Measurements from ENCODE around the gene AMDHD2. TPM values are rescaled to one million over a fixed set of nuclear protein-coding genes. Genes with fewer than 3 reads are reported as not detected.
"Not testable (repeated sequence)": the region's sequence is repeated elsewhere in the genome, so short reads cannot be mapped to it uniquely, and the experiment has no call there.

Gene AMDHD2
- polyA plus RNA-seq, 4 donors: 26.7 to 120 (median 36.0) TPM

- H3K9me3 ChIP-seq (ENCODE audit: control insufficient read depth in 2 of 2, insufficient read depth in 1 of 2, low read depth in 1 of 2, low read length in 1 of 2); H3K27me3 ChIP-seq (ENCODE audit: control insufficient read depth in 3 of 3, insufficient read depth in 3 of 3, low read length in 3 of 3); FAIRE-seq; H3K36me3 ChIP-seq (ENCODE audit: control insufficient read depth in 3 of 3, insufficient read depth in 2 of 3, low read depth in 1 of 3, low read length in 3 of 3); H3K4me3 ChIP-seq (ENCODE audit: low read depth in 1 of 3, low read length in 3 of 3); H3K4me1 ChIP-seq (ENCODE audit: control insufficient read depth in 3 of 3, insufficient read depth in 2 of 3, low read depth in 1 of 3, low read length in 2 of 3): not testable (repeated sequence)
- peak overlapping the region in 2 of 3 donors; percentile 11 to 56 for H3K27ac ChIP-seq (ENCODE audit: low read depth in 1 of 3, low read length in 2 of 3)
- WGBS, 3 donors: 24 to 53% (median 31%) methylated on average over 10 to 11 of the region's 17 CpGs
- peak; percentile 19 to 48 for DNase-seq
Observed at GRCh38 chr16:2551420-2551889, 31.3 kb downstream of the AMDHD2 start.

GRCh38 chr16:2554709-2555425 is 34.7 kb downstream of the AMDHD2 start:
- not testable (repeated sequence) for H3K36me3 ChIP-seq (ENCODE audit: control insufficient read depth in 3 of 3, insufficient read depth in 2 of 3, low read depth in 1 of 3, low read length in 3 of 3); H3K27me3 ChIP-seq (ENCODE audit: control insufficient read depth in 3 of 3, insufficient read depth in 3 of 3, low read length in 3 of 3); FAIRE-seq; DNase-seq; H3K4me3 ChIP-seq (ENCODE audit: low read depth in 1 of 3, low read length in 3 of 3); H3K4me1 ChIP-seq (ENCODE audit: control insufficient read depth in 3 of 3, insufficient read depth in 2 of 3, low read depth in 1 of 3, low read length in 2 of 3); H3K27ac ChIP-seq (ENCODE audit: low read depth in 1 of 3, low read length in 2 of 3); H3K9me3 ChIP-seq (ENCODE audit: control insufficient read depth in 2 of 2, insufficient read depth in 1 of 2, low read depth in 1 of 2, low read length in 1 of 2)
- WGBS, 3 donors: no CpG with 5 or more reads among the region's 13 CpGs

- H3K27me3 ChIP-seq (ENCODE audit: control insufficient read depth in 3 of 3, insufficient read depth in 3 of 3, low read length in 3 of 3); H3K9me3 ChIP-seq (ENCODE audit: control insufficient read depth in 2 of 2, insufficient read depth in 1 of 2, low read depth in 1 of 2, low read length in 1 of 2); H3K4me3 ChIP-seq (ENCODE audit: low read depth in 1 of 3, low read length in 3 of 3); H3K27ac ChIP-seq (ENCODE audit: low read depth in 1 of 3, low read length in 2 of 3); H3K4me1 ChIP-seq (ENCODE audit: control insufficient read depth in 3 of 3, insufficient read depth in 2 of 3, low read depth in 1 of 3, low read length in 2 of 3); DNase-seq; FAIRE-seq; H3K36me3 ChIP-seq (ENCODE audit: control insufficient read depth in 3 of 3, insufficient read depth in 2 of 3, low read depth in 1 of 3, low read length in 3 of 3): not testable (repeated sequence)
- 85 to 96% (median 86%) methylated on average over 4 to 5 of the region's 15 CpGs for WGBS, 3 donors
Observed at GRCh38 chr16:2557150-2557549, 37.0 kb downstream of the AMDHD2 start.

GRCh38 chr16:2560131-2560797 is 40.1 kb downstream of the AMDHD2 start:
- WGBS, 3 donors: 69 to 89% (median 84%) methylated on average over 6 to 10 of the region's 17 CpGs
- H3K27ac ChIP-seq (ENCODE audit: low read depth in 1 of 3, low read length in 2 of 3); H3K4me1 ChIP-seq (ENCODE audit: control insufficient read depth in 3 of 3, insufficient read depth in 2 of 3, low read depth in 1 of 3, low read length in 2 of 3); H3K36me3 ChIP-seq (ENCODE audit: control insufficient read depth in 3 of 3, insufficient read depth in 2 of 3, low read depth in 1 of 3, low read length in 3 of 3); H3K4me3 ChIP-seq (ENCODE audit: low read depth in 1 of 3, low read length in 3 of 3); DNase-seq; H3K27me3 ChIP-seq (ENCODE audit: control insufficient read depth in 3 of 3, insufficient read depth in 3 of 3, low read length in 3 of 3); H3K9me3 ChIP-seq (ENCODE audit: control insufficient read depth in 2 of 2, insufficient read depth in 1 of 2, low read depth in 1 of 2, low read length in 1 of 2); FAIRE-seq: not testable (repeated sequence)

- H3K27ac ChIP-seq (ENCODE audit: low read depth in 1 of 3, low read length in 2 of 3); H3K4me1 ChIP-seq (ENCODE audit: control insufficient read depth in 3 of 3, insufficient read depth in 2 of 3, low read depth in 1 of 3, low read length in 2 of 3); DNase-seq; FAIRE-seq; H3K27me3 ChIP-seq (ENCODE audit: control insufficient read depth in 3 of 3, insufficient read depth in 3 of 3, low read length in 3 of 3); H3K4me3 ChIP-seq (ENCODE audit: low read depth in 1 of 3, low read length in 3 of 3); H3K36me3 ChIP-seq (ENCODE audit: control insufficient read depth in 3 of 3, insufficient read depth in 2 of 3, low read depth in 1 of 3, low read length in 3 of 3); H3K9me3 ChIP-seq (ENCODE audit: control insufficient read depth in 2 of 2, insufficient read depth in 1 of 2, low read depth in 1 of 2, low read length in 1 of 2): not testable (repeated sequence)
- 0 to 14% (median 4%) methylated on average over 1 to 2 of the region's 4 CpGs for WGBS, 3 donors
Observed at GRCh38 chr16:2560798-2561133, 40.6 kb downstream of the AMDHD2 start.

- not testable (repeated sequence) for DNase-seq; H3K4me3 ChIP-seq (ENCODE audit: low read depth in 1 of 3, low read length in 3 of 3); H3K36me3 ChIP-seq (ENCODE audit: control insufficient read depth in 3 of 3, insufficient read depth in 2 of 3, low read depth in 1 of 3, low read length in 3 of 3); H3K27me3 ChIP-seq (ENCODE audit: control insufficient read depth in 3 of 3, insufficient read depth in 3 of 3, low read length in 3 of 3); H3K9me3 ChIP-seq (ENCODE audit: control insufficient read depth in 2 of 2, insufficient read depth in 1 of 2, low read depth in 1 of 2, low read length in 1 of 2); H3K4me1 ChIP-seq (ENCODE audit: control insufficient read depth in 3 of 3, insufficient read depth in 2 of 3, low read depth in 1 of 3, low read length in 2 of 3); FAIRE-seq; H3K27ac ChIP-seq (ENCODE audit: low read depth in 1 of 3, low read length in 2 of 3)
- WGBS, 3 donors: no CpG with 5 or more reads among the region's 6 CpGs
Observed at GRCh38 chr16:2567506-2567905, 47.3 kb downstream of the AMDHD2 start.

GRCh38 chr16:2568573-2568972 is 48.4 kb downstream of the AMDHD2 start:
- H3K36me3 ChIP-seq (ENCODE audit: control insufficient read depth in 3 of 3, insufficient read depth in 2 of 3, low read depth in 1 of 3, low read length in 3 of 3); H3K27me3 ChIP-seq (ENCODE audit: control insufficient read depth in 3 of 3, insufficient read depth in 3 of 3, low read length in 3 of 3); FAIRE-seq; DNase-seq; H3K9me3 ChIP-seq (ENCODE audit: control insufficient read depth in 2 of 2, insufficient read depth in 1 of 2, low read depth in 1 of 2, low read length in 1 of 2); H3K4me1 ChIP-seq (ENCODE audit: control insufficient read depth in 3 of 3, insufficient read depth in 2 of 3, low read depth in 1 of 3, low read length in 2 of 3); H3K4me3 ChIP-seq (ENCODE audit: low read depth in 1 of 3, low read length in 3 of 3); H3K27ac ChIP-seq (ENCODE audit: low read depth in 1 of 3, low read length in 2 of 3): not testable (repeated sequence)
- no CpG with 5 or more reads among the region's 11 CpGs for WGBS, 3 donors

- no CpG with 5 or more reads among the region's 6 CpGs for WGBS, 3 donors
- not testable (repeated sequence) for H3K9me3 ChIP-seq (ENCODE audit: control insufficient read depth in 2 of 2, insufficient read depth in 1 of 2, low read depth in 1 of 2, low read length in 1 of 2)
Observed at GRCh38 chr16:2572704-2573103, 52.5 kb downstream of the AMDHD2 start.

More at GRCh38 chr16:2572704-2573103, 52.5 kb downstream of the AMDHD2 start:
- DNase-seq; H3K4me1 ChIP-seq (ENCODE audit: control insufficient read depth in 3 of 3, insufficient read depth in 2 of 3, low read depth in 1 of 3, low read length in 2 of 3); H3K27ac ChIP-seq (ENCODE audit: low read depth in 1 of 3, low read length in 2 of 3); FAIRE-seq; H3K27me3 ChIP-seq (ENCODE audit: control insufficient read depth in 3 of 3, insufficient read depth in 3 of 3, low read length in 3 of 3); H3K36me3 ChIP-seq (ENCODE audit: control insufficient read depth in 3 of 3, insufficient read depth in 2 of 3, low read depth in 1 of 3, low read length in 3 of 3); H3K4me3 ChIP-seq (ENCODE audit: low read depth in 1 of 3, low read length in 3 of 3): not testable (repeated sequence)
